ENCODE results near the gene ATP8A2.

Gene ATP8A2

GRCh38 chr13:25874907-25875306 is 503.1 kb downstream of the ATP8A2 start:
- TF ChIP-seq REST (IDR thresholded peaks at IDR 0.05; ENCODE audit: insufficient read depth in 1 of 2, low read depth in 2 of 2, low read length in 2 of 2) (no peak), TAF1 (IDR thresholded peaks at IDR 0.05; ENCODE audit: borderline replicate concordance, insufficient read depth, low read length) (no peak), POLR2AphosphoS5 (IDR thresholded peaks at IDR 0.05; ENCODE audit: low read depth, low read length) (no peak), SIN3A (IDR thresholded peaks at IDR 0.05; ENCODE audit: borderline replicate concordance, insufficient read depth, low read length) (no peak), FOXP2 (optimal IDR thresholded peaks at IDR 0.05; ENCODE audit: borderline replicate concordance, extremely low read depth, extremely low read length, insufficient read depth) (no peak)

GRCh38 chr13:25876247-25876646 is 504.5 kb downstream of the ATP8A2 start:
- TF ChIP-seq SIN3A (IDR thresholded peaks at IDR 0.05; ENCODE audit: borderline replicate concordance, insufficient read depth, low read length) (no peak), FOXP2 (optimal IDR thresholded peaks at IDR 0.05; ENCODE audit: borderline replicate concordance, extremely low read depth, extremely low read length, insufficient read depth) (no peak), TAF1 (IDR thresholded peaks at IDR 0.05; ENCODE audit: borderline replicate concordance, insufficient read depth, low read length) (no peak), POLR2AphosphoS5 (IDR thresholded peaks at IDR 0.05; ENCODE audit: low read depth, low read length) (no peak), REST (IDR thresholded peaks at IDR 0.05; ENCODE audit: insufficient read depth in 1 of 2, low read depth in 2 of 2, low read length in 2 of 2) (no peak)

DNA sequence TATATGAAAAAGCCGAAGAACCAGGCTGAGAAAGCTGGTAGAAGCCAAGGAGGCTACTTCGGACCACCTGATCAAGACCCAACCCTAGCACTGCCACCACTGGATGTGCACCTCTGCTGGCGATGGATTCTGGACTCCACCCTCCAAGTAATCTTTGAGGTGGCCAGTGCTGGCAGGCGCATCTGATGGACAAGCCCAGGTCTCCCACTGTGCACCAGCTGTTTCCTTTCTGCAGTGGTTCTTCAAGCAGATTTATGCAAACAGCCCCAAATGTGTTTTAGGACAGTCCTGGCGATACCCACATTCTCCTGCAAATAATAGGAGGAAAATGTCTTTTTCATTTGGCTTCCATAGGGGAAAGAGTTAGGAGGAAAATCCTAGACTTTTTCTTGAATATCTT is 507.7 kb downstream of the ATP8A2 start:
- TF ChIP-seq SIN3A (IDR thresholded peaks at IDR 0.05; ENCODE audit: borderline replicate concordance, insufficient read depth, low read length), result no peak
- no peak for TF ChIP-seq FOXP2 (optimal IDR thresholded peaks at IDR 0.05; ENCODE audit: borderline replicate concordance, extremely low read depth, extremely low read length, insufficient read depth)
- no peak for TF ChIP-seq REST (IDR thresholded peaks at IDR 0.05; ENCODE audit: insufficient read depth in 1 of 2, low read depth in 2 of 2, low read length in 2 of 2)
- no peak for TF ChIP-seq POLR2AphosphoS5 (IDR thresholded peaks at IDR 0.05; ENCODE audit: low read depth, low read length)
- no peak for TF ChIP-seq TAF1 (IDR thresholded peaks at IDR 0.05; ENCODE audit: borderline replicate concordance, insufficient read depth, low read length)

GRCh38 chr13:25881136-25881926 is 509.6 kb downstream of the ATP8A2 start:
- TF ChIP-seq POLR2AphosphoS5 (IDR thresholded peaks at IDR 0.05; ENCODE audit: low read depth, low read length), result no peak
- no peak for TF ChIP-seq TAF1 (IDR thresholded peaks at IDR 0.05; ENCODE audit: borderline replicate concordance, insufficient read depth, low read length)
- TF ChIP-seq SIN3A (IDR thresholded peaks at IDR 0.05; ENCODE audit: borderline replicate concordance, insufficient read depth, low read length), result no peak
- TF ChIP-seq REST (IDR thresholded peaks at IDR 0.05; ENCODE audit: insufficient read depth in 1 of 2, low read depth in 2 of 2, low read length in 2 of 2), result no peak
- no peak for TF ChIP-seq FOXP2 (optimal IDR thresholded peaks at IDR 0.05; ENCODE audit: borderline replicate concordance, extremely low read depth, extremely low read length, insufficient read depth)

Measured in PFSK-1 (cell line).